ENCODE data around the gene TENT5C.

TENT5C gene

DNA sequence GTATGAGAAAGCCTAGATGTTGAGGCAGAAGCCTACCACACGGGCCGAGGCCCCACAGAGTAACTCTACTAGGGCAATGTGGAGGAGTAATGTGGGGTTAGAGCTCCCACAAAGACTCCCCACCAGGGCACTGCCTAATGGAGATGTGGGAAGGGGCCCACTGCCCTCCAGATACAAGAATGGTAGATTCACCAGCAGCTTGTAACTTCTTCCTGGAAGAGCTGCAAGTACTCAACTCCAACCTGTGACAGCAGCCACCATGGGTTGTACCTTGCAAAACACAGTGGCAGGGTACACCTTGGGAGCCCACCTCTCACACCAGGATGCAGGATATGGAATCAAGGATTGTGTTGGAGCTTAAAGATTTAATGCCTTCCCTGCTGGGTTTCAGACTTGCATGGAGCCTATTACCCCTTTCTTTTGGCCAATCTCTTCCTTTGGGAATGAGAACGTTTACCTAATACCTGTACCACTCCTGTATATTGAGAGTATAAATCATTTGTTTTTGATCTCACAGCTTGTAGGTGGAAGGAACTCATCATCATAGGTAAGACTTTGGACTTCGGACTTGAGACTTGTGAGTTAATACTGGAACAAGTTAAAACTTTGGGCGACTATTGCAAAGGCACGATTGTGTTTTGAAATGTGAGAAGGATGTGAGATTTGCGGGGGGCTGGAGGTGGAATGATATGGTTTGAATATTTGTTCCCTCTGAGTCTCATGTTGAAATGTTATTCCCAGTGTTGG lies 57.5 kb downstream of the TENT5C start:
- no peak overlapping the region for H3K27ac ChIP-seq
- no peak for TF ChIP-seq ZFX (IDR thresholded peaks at IDR 0.05)
- TF ChIP-seq, protein P1, sequence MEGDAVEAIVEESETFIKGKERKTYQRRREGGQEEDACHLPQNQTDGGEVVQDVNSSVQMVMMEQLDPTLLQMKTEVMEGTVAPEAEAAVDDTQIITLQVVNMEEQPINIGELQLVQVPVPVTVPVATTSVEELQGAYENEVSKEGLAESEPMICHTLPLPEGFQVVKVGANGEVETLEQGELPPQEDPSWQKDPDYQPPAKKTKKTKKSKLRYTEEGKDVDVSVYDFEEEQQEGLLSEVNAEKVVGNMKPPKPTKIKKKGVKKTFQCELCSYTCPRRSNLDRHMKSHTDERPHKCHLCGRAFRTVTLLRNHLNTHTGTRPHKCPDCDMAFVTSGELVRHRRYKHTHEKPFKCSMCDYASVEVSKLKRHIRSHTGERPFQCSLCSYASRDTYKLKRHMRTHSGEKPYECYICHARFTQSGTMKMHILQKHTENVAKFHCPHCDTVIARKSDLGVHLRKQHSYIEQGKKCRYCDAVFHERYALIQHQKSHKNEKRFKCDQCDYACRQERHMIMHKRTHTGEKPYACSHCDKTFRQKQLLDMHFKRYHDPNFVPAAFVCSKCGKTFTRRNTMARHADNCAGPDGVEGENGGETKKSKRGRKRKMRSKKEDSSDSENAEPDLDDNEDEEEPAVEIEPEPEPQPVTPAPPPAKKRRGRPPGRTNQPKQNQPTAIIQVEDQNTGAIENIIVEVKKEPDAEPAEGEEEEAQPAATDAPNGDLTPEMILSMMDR (conservative IDR thresholded peaks at IDR 0.05): no peak

DNA sequence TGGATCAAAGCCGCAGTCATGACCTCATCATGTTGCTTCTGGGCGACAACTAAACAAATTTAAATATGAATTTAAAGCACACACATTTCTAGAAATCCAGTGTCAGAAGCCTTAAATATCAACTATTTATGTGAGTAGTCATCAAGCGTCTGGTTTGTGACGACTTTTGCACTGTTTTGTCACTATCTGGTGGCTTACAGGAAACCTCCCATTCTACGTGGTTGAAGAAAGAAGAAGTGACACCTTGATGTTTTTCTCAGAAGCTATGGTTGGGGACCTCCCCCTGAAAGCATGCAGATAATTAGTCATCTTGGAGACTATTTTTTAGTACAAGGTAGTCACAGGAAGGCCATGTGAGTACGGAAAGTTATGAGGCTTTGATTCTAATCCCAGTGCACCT lies 58.5 kb downstream of the TENT5C start:
- H3K27ac ChIP-seq: no peak overlapping the region
- TF ChIP-seq, protein P1 (conservative IDR thresholded peaks at IDR 0.05): no peak
- TF ChIP-seq ZFX (IDR thresholded peaks at IDR 0.05): no peak

DNA sequence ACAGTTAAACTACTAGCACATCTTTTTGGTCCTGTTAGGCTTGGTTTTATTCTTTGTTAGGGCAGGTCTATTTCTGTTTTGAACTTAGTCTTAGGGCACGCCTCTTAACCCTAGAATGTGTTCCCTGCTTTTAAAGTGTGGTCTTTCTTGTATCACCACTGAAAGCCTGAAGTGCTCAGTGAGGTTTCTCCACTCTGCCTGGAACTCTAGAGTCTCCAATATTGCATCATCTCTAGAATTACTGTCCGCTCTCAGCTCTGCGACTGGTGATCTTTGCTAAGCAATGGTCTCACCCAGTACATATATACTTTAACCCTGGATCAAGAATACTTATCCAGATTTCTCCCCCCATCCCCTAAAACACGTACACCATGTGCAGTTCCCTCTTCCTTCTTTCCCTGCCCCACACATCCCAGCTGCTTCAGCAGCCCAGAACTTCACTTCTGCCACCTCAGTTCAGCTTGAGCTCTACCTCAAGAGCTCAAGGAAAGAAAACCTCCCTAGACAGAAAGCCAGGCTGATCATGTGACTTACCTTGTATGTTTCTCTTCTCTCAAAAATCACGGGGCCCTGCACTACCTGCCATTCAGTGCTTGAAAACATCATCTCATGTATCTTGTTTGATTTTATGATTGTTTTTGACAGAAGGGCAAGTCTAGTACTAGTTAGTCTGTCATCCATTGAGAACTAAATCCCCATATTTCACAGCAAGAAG lies 59.9 kb downstream of the TENT5C start:
- TF ChIP-seq, protein P1 (conservative IDR thresholded peaks at IDR 0.05): no peak
- TF ChIP-seq ZFX (IDR thresholded peaks at IDR 0.05): no peak
- no peak overlapping the region for H3K27ac ChIP-seq

DNA sequence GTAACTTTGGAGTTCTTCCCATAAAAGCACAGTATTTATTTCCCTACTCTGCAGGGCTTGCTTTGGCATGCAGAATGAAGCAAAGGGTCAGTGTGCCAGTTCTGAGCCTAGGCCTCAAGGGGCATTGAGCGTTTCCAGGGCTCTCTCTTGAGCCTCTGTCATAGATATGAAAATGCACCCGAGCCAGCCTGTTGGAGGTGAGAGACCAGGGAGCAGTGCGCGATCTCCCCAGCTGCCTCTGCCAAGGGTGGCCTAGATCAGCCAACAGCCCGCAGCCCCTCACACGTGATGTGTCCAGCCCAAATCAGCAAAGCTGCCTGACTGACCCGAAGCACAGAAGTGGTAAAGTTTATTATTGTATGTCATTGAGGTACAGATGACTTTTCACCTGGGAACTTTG lies 63.7 kb downstream of the TENT5C start:
- no peak overlapping the region for H3K27ac ChIP-seq
- TF ChIP-seq, protein P1 (conservative IDR thresholded peaks at IDR 0.05): no peak
- TF ChIP-seq ZFX (IDR thresholded peaks at IDR 0.05): no peak

DNA sequence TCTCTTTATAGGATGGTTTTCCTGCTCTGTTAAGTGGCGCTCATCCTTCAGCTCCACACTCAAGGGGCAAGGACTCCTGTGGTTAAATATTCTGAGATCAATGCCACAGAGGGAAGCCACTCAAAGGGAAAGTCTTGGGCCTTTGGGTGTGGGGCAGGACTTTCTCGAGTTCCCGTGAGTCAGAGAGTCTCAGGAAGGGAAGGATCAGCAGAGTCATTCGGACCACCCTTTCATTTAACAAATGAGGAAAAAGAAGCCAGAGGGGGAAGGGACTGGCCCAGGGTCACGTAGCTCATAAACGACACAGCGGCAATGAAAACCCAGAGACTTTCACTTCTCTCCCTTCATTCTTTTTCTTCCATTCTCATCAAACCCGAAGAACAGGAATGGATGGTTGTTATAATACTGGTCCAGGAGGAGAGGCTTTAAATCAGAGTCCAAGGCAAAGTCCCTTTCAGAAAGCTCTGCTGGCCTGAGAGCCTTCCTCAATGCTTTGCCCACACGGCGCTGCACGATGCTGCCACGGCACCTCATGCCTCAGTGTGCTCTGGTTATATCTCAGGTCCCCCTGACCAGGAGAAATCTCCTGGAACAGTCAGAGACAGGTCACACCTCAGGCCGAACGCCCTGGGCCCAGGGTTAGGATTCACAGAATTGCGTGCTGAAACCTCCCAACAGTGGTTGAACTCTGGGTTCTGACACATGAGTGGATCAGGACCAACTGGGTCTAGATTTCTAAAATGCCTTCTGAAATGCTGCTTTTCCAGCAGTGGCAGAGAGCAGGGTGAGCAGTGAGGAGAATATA lies 65.3 kb downstream of the TENT5C start:
- H3K27ac ChIP-seq: no peak overlapping the region
- TF ChIP-seq, protein P1 (conservative IDR thresholded peaks at IDR 0.05): no peak
- no peak for TF ChIP-seq ZFX (IDR thresholded peaks at IDR 0.05)

DNA sequence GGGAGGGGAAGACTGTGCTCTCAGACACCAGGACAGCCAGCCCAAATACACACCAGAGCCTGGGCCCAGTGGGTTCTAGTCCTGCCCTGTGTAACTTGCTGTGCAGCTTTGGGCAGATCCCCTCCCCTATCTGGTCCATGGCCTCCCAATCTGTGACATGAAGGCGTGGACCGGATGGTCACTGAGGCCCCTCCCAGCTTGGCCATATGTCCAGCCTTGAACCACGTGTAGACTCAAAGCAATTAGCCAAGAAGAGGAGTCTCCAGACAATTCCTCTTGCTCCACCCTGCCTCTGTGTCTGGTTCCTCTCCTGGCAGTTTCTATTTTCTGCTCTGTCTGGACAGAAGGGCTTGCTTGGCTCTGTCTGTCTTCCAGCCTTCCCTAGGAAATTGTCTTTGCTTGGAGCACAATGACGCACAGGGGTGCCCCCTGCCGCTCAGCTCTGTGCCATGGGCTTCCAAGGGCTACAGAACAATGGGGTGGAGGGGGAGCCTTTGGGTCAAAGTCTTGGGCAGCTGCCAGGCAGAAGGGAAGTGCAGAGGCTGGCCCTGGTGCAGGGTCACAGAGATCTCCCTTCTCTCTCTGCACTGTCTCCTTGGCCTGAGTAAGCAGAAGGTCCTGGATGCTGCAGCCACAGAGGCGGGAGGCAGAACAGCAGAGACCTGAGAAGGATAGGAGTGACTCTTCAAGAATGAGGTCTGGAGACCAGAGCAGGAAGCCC lies 66.1 kb downstream of the TENT5C start:
- H3K27ac ChIP-seq: no peak overlapping the region
- TF ChIP-seq ZFX (IDR thresholded peaks at IDR 0.05): no peak
- TF ChIP-seq, protein P1 (conservative IDR thresholded peaks at IDR 0.05): no peak

All from C4-2B (cell line).